PFSK-1 (cell line): ENCODE results near the gene BCL6B.

Experiments used
- POLR2AphosphoS5 ChIP-seq: IDR thresholded peaks from 2 replicates; pipeline ENCODE4 v1.6.1; 2012; ENCODE audit warnings: low read depth, mild to moderate bottlenecking, control low read depth, low read length, moderate library complexity
- SIN3A ChIP-seq: IDR thresholded peaks from 2 replicates; pipeline ENCODE4 v1.6.1; 2012; ENCODE audit warnings: mild to moderate bottlenecking, low read length, moderate library complexity, borderline replicate concordance; ENCODE audit not compliant: insufficient read depth
- TAF1 ChIP-seq: IDR thresholded peaks from 2 replicates; pipeline ENCODE4 v1.6.1; 2012; ENCODE audit warnings: low read length, control low read depth, borderline replicate concordance; ENCODE audit not compliant: insufficient read depth
- TF ChIP-seq, protein P1 (sequence below), 2 experiments: IDR thresholded peaks; 2 replicates each; pipeline versions ENCODE4 v1.6.1 to v1.8.0; 2011 to 2012; ENCODE audit warnings: low read depth in 2 of 2, low read length in 2 of 2, control low read depth in 1 of 2, inconsistent platforms in 1 of 2, mild to moderate bottlenecking in 1 of 2, moderate library complexity in 1 of 2; ENCODE audit not compliant: insufficient read depth in 1 of 2

DNA sequence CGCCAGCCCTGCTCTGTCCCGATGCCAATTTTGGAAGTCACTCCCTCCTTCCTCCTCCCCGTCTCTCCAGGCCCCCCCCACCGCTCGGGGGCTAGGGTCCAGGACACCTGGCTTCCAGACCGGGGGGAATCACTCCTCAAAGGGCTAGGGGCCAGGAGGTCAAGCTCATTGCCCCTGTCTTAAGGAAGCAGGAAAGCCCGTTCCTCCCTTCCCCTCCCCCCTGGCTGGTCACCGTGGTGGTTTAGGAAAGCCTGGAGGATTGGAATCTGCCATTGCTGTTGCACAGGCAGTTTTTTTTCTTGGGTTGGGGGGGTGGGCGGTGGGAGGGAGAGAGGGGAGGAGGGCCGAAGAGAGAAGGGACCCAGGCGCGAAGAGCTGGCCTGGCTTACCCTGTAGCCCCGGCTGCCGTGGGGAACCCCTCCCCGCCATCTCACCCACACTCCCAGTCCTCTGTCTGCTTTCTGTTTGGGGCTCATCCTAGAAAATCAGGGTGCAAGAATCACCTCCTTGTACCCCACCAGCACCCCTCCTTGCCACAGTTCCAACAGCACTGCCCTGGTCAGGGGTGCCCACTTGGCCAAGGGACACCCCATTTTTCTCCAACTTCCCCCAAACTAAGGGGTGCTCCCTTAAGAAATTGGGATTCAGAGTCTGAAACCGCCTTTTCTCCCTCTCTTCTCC, 2.9 kb upstream of the BCL6B start:
- no peak for TF ChIP-seq POLR2AphosphoS5
- no peak for TF ChIP-seq TAF1
- TF ChIP-seq, protein P1, sequence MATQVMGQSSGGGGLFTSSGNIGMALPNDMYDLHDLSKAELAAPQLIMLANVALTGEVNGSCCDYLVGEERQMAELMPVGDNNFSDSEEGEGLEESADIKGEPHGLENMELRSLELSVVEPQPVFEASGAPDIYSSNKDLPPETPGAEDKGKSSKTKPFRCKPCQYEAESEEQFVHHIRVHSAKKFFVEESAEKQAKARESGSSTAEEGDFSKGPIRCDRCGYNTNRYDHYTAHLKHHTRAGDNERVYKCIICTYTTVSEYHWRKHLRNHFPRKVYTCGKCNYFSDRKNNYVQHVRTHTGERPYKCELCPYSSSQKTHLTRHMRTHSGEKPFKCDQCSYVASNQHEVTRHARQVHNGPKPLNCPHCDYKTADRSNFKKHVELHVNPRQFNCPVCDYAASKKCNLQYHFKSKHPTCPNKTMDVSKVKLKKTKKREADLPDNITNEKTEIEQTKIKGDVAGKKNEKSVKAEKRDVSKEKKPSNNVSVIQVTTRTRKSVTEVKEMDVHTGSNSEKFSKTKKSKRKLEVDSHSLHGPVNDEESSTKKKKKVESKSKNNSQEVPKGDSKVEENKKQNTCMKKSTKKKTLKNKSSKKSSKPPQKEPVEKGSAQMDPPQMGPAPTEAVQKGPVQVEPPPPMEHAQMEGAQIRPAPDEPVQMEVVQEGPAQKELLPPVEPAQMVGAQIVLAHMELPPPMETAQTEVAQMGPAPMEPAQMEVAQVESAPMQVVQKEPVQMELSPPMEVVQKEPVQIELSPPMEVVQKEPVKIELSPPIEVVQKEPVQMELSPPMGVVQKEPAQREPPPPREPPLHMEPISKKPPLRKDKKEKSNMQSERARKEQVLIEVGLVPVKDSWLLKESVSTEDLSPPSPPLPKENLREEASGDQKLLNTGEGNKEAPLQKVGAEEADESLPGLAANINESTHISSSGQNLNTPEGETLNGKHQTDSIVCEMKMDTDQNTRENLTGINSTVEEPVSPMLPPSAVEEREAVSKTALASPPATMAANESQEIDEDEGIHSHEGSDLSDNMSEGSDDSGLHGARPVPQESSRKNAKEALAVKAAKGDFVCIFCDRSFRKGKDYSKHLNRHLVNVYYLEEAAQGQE (IDR thresholded peaks at IDR 0.05; ENCODE audit: insufficient read depth in 1 of 2, low read depth in 2 of 2, low read length in 2 of 2): no peak
- TF ChIP-seq SIN3A: no peak
